Muscle layer of duodenum (tissue), 2 donors: ENCODE measurements around the gene CHRNA4.

Experiments used
- H3K27ac ChIP-seq: one replicate; pipeline ENCODE4 v1.7.0; 2013; ENCODE audit warnings: mild to moderate bottlenecking, low read length
- H3K27me3 ChIP-seq: one replicate; pipeline ENCODE4 v1.7.0; 2013; ENCODE audit warnings: low read depth, mild to moderate bottlenecking, control low read depth, low read length
- H3K36me3 ChIP-seq, 2 donors: one replicate each; pipeline ENCODE4 v1.7.0; 2013; ENCODE audit warnings: low read length in 2 of 2, control low read depth in 1 of 2, mild to moderate bottlenecking in 1 of 2; ENCODE audit not compliant: insufficient read depth in 2 of 2, control insufficient read depth in 1 of 2
- H3K4me1 ChIP-seq, 2 donors: one replicate each; pipeline ENCODE4 v1.7.0; 2013; ENCODE audit warnings: low read length in 2 of 2, mild to moderate bottlenecking in 2 of 2, control low read depth in 1 of 2, moderate library complexity in 1 of 2; ENCODE audit not compliant: insufficient read depth in 2 of 2, control insufficient read depth in 1 of 2
- H3K4me3 ChIP-seq, 2 donors: one replicate each; pipeline ENCODE4 v1.7.0; 2013; ENCODE audit warnings: low read length in 2 of 2, low read depth in 1 of 2, mild to moderate bottlenecking in 1 of 2
- H3K9me3 ChIP-seq, 2 donors: one replicate each; pipeline ENCODE4 v1.7.0; 2013; ENCODE audit warnings: low read length in 2 of 2, control low read depth in 1 of 2, mild to moderate bottlenecking in 1 of 2; ENCODE audit not compliant: control insufficient read depth in 1 of 2
- donor health status: healthy.

The CHRNA4 gene

DNA sequence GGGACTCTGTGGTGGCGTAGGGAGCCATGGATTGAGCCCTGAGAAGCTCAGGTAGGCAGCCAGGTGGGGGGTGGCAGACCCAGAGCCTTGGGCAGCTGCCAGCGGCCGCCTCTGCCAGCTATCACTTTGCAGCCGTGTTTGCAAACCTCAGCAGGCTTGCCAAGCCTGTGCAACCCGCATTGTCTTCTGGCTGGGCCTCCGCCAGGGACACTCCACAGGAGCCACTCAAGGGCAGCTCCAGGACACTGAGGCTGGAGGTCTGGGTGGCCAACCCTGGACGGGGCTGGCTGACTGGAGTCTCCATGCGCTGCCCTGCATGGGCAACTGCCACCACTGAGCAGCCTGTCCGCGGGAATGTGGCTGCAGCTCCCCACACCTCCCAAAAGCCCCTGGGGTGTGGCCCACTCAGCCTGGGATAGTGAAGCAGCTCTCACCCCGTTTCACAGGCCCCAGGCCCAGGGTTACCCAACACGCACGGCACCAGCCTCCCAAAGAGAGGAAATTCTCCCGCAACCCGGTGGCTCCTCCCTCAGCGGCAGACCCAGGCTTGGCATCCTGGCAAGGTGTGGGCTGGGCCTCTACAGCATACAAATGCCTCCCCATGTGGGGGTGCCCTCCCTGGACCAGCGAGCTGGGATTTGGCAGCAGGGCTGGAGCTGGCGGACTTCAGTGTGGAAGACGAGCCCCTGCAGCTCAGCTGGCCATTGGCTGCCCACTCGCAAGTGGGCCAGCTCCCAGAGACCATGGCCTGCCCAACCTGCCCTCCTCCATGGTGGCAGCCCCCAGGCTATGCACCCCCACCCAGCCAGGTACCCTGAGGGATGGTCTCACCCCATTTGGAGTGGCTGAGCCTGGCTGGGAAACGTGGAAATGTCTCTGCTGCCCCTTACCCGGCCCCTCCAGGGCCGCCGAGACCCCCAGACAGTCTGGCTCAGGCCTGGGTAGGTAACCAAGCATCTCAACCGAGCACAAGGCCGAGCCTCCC is 2.9 kb downstream of the CHRNA4 start:
- H3K4me1 ChIP-seq = peaks cover 0 to 7% of the 10 kb centered on the region in 2 donors
- peaks cover 18% of the 10 kb centered on the region for H3K27me3 ChIP-seq
- no peak overlapping the region for H3K4me3 ChIP-seq

DNA sequence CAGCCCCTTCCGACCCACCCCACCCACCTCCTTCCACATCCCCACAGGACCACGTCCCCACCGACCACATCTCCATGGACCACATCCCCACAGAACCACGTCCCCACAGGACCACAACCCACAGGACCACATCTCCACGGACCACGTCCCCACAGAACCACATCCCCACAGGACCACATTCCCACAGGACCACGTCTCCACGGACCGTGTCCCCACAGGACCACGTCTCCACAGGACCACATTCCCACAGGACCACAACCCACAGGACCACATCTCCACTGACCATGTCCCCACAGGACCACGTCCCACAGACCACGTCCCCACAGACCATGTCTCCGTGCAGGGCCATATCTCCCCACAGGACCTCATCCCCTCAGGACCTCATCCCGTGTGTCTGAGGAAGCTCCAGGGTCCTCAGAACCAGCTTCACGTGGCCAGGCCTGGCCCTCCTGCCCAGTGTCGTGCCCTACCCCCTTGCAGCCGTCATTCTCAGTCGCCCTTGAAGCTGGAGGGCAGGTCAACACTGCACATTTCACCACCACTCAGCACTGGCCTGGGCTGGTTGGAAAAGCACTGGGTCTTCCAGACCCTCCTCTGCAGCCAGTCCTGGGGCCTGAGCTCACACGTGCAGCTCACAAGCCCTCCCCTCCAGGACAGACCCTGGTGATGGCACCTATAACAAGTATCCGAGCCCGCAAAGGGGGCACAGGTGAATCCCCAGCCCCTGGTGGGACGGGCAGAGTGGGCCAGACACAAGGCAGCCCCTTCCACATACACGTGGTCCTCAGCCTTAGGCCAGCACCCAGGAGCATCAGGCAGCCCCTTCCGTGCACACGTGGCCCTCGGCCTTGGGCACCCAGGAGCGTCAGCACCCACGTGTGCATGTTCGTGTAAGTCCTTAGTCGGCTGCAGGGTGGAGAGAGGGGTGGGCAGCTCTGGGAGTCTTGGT is 3.9 kb downstream of the CHRNA4 start:
- no peak overlapping the region for H3K4me3 ChIP-seq
- H3K27ac ChIP-seq = no peak overlapping the region
- no peaks in the 10 kb centered on the region for H3K36me3 ChIP-seq
- peaks cover 9% of the 10 kb centered on the region for H3K27me3 ChIP-seq
- peaks cover 0 to 11% of the 10 kb centered on the region in 2 donors for H3K4me1 ChIP-seq
- H3K9me3 ChIP-seq = no peaks in the 10 kb centered on the region

More for the DNA sequence above, 2.9 kb downstream of the CHRNA4 start:
- Histone ChIP-seq H3K27ac (no peak overlapping the region), H3K9me3 (no peaks in the 10 kb centered on the region), H3K36me3 (no peaks in the 10 kb centered on the region)

GRCh38 chr20:63356511-63356910 is 4.6 kb downstream of the CHRNA4 start:
- no peaks in the 10 kb centered on the region for H3K9me3 ChIP-seq
- no peak overlapping the region for H3K27ac ChIP-seq
- H3K4me3 ChIP-seq = no peak overlapping the region
- H3K36me3 ChIP-seq = no peaks in the 10 kb centered on the region
- H3K27me3 ChIP-seq = peaks cover 7% of the 10 kb centered on the region
- H3K4me1 ChIP-seq = peaks cover 0 to 13% of the 10 kb centered on the region in 2 donors

GRCh38 chr20:63355781-63356295 is 5.3 kb downstream of the CHRNA4 start:
- H3K36me3 ChIP-seq = no peaks in the 10 kb centered on the region
- peaks cover 0 to 12% of the 10 kb centered on the region in 2 donors for H3K4me1 ChIP-seq
- no peak overlapping the region for H3K4me3 ChIP-seq
- no peak overlapping the region for H3K27ac ChIP-seq
- H3K27me3 ChIP-seq = peaks cover 6% of the 10 kb centered on the region
- no peaks in the 10 kb centered on the region for H3K9me3 ChIP-seq

- Histone ChIP-seq H3K36me3 (no peaks in the 10 kb centered on the region), H3K27ac (no peak overlapping the region), H3K9me3 (no peaks in the 10 kb centered on the region), H3K4me1 (peaks cover 0 to 6% of the 10 kb centered on the region in 2 donors), H3K27me3 (no peaks in the 10 kb centered on the region), H3K4me3 (no peak overlapping the region)
Measured at GRCh38 chr20:63354636-63355350, 6.4 kb downstream of the CHRNA4 start.

DNA sequence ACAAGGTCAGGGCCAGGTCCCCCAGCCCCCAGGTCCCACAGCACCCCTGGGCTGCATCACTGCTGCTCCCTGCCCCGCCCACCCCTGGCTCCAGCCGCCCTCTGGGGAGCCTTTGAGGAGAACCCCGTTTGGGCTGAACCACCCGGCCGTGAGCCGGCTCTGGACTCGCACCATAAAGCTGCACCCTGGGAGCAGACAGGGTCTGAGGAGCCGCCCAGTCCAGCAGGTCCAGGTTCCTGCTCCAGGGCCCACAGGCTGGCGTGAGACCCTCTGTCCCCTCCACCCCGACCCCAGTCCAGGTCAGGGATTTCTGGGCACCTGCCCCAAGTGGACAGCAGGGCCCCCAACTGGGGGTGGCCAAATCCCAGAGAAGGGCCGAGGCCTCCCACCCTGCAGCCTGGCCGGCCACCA is 8.3 kb downstream of the CHRNA4 start:
- H3K9me3 ChIP-seq = no peaks in the 10 kb centered on the region
- H3K4me1 ChIP-seq = peaks cover 0 to 6% of the 10 kb centered on the region in 2 donors
- no peaks in the 10 kb centered on the region for H3K27me3 ChIP-seq
- no peak overlapping the region for H3K4me3 ChIP-seq
- no peaks in the 10 kb centered on the region for H3K36me3 ChIP-seq
- no peak overlapping the region for H3K27ac ChIP-seq

DNA sequence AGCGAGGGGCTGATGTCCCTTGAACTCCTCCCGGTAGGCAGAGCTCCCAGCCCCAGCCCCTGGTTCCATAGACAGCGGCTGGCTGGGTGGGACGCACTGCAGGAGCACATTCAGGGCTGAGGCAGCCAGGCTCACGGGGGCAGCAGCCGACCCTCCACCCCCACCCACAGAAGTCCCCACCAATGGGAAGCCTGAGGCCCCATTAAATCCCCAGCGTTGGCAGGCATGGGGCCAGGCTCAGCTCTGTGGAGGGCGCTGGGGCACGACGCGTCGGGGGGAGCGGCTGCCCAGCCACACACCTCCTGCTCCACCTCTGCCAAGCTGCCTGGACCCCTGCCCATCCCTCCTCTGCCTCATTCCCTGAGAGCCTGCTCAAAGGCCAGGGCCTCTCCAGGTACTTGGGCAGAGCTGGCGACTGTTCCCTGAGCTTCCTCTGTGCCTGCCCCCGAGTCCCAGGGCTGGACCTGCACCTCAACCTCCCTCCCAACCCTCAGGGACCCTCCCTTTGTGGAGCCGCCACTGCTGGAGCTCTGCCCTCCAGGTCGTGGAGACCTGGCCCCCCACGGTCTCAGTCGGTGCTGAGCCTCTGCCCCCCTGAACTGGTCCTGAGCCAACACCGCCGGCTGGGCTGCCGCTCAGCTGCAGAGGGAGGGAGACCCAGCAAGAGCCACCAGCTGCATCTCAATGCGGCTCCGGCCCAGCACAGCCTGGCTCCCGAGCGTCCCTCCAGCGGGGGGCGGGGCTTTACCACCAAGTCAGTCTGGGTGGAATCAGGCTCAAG is 9.1 kb downstream of the CHRNA4 start:
- no peak overlapping the region for H3K4me3 ChIP-seq
- H3K4me1 ChIP-seq = peaks cover 0 to 6% of the 10 kb centered on the region in 2 donors
- no peaks in the 10 kb centered on the region for H3K9me3 ChIP-seq
- no peaks in the 10 kb centered on the region for H3K36me3 ChIP-seq
- no peak overlapping the region for H3K27ac ChIP-seq
- no peaks in the 10 kb centered on the region for H3K27me3 ChIP-seq

DNA sequence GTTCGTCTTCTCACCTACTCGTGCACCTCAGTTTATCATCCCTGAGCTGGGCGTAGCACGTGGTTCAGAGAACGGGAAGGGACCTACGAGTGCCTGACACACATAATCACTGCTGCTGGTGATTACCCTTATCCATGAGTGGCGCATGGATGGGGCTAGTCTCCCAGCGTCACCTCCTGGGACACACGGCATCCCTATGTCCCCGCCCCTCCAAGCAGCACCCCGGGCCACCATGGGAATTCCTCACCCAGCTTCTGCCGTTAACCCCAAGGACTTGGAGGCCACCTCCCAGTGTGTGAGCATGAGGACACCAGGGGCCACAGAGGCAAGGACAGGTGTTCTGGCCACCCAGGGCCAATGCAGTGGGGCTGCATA is 9.8 kb downstream of the CHRNA4 start:
- H3K27me3 ChIP-seq = no peaks in the 10 kb centered on the region
- no peaks in the 10 kb centered on the region for H3K9me3 ChIP-seq
- H3K4me3 ChIP-seq = no peak overlapping the region
- peaks cover 0 to 6% of the 10 kb centered on the region in 2 donors for H3K4me1 ChIP-seq
- H3K27ac ChIP-seq = no peak overlapping the region
- H3K36me3 ChIP-seq = no peaks in the 10 kb centered on the region

DNA sequence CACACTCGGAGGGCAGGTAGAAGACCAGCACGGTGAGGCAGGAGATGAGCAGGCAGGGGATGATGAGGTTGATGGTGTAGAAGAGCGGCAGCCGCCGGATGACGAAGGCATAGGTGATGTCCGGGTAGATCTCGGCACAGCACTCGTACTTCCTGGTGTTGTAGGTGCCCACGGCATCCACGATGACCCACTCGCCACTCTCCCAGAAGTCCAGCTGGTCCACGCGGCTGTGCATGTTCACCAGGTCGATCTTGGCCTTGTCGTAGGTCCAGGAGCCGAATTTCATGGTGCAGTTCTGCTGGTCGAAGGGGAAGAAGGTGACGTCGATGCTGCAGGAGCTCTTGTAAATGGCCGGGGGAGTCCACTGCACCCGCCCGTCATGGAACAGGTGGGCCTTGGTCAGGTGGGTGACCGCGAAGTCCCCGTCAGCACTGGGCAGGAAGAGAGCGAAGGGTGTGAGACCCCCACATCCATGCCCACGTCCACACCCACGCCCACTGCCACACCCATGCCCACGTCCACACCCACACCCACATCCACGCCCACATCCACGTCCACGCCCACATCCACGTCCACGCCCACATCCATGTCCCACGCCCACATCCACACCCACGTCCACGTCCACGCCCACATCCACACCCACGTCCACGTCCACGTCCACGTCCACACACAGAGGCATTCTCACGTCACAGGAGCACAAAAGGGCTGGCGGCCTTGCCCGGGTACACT is 10.4 kb downstream of the CHRNA4 start:
- H3K4me1 ChIP-seq = peaks cover 0 to 8% of the 10 kb centered on the region in 2 donors
- no peak overlapping the region for H3K27ac ChIP-seq
- no peaks in the 10 kb centered on the region for H3K36me3 ChIP-seq
- H3K4me3 ChIP-seq = no peak overlapping the region
- H3K27me3 ChIP-seq = no peaks in the 10 kb centered on the region
- no peaks in the 10 kb centered on the region for H3K9me3 ChIP-seq

DNA sequence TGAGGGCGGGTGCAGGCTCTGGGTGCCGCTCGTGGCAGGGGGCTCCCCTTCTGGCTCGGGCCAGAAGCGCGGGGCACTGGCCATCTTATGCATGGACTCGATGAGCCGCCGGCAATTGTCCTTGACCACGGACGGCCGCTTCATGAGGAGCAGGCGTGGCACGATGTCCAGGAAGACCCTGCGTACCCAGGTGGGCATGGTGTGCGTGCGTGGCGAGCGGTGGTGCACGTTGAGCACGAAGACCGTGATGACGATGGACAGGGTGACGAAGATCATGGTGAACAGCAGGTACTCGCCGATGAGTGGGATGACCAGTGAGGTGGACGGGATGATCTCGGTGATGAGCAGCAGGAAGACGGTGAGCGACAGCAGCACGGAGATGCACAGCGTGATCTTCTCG is 11.0 kb downstream of the CHRNA4 start:
- H3K4me1 ChIP-seq = peaks cover 0 to 13% of the 10 kb centered on the region in 2 donors
- H3K36me3 ChIP-seq = no peaks in the 10 kb centered on the region
- H3K4me3 ChIP-seq = no peak overlapping the region
- H3K27ac ChIP-seq = no peak overlapping the region
- H3K9me3 ChIP-seq = no peaks in the 10 kb centered on the region
- H3K27me3 ChIP-seq = no peaks in the 10 kb centered on the region
